ENCODE results near the gene HECW1. TPM values are rescaled to one million over a fixed set of nuclear protein-coding genes. Genes with fewer than 3 reads are reported as not detected.

The HECW1 gene
- total and polyA plus RNA-seq, 2 of the 13 experiments (the other 11 are each of a cell fraction or from before 2014, with no cell fraction given), result not detected

DNA sequence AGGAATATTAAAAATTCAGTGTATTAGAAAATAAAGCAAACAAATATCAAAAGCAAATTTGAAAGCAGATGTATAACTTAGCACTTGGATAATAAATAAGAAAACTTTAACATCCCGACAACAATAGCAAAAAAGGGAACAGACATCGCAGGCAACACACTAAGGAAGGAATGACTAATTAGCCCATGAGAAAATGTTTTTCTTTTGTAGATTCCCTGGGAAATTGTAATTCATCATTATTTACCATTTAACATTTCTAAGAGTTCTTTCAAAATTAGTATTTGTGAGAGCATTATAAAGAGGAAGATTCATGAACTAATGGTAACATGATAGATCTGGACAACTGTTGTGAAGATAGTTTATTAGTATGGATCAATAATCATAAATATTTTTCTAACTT, 364.4 kb downstream of the HECW1 start:
- Histone ChIP-seq H3K4me2 (ENCODE audit: low read depth, low read length) (no peak overlapping the region), H3K4me1 (ENCODE audit: insufficient read depth, low read length) (peaks cover 2% of the 10 kb centered on the region), H3K36me3 (replicated peaks in 1 of 2; ENCODE audit: control insufficient read depth in 1 of 2, insufficient read depth in 2 of 2, low read length in 2 of 2) (no peaks in the 10 kb centered on the region), H3K9ac (ENCODE audit: insufficient read depth, low read depth, low read length) (no peak overlapping the region), H3K9me3 (ENCODE audit: low read length) (no peaks in the 10 kb centered on the region), H2AFZ (ENCODE audit: low read length) (no peak overlapping the region), H3K27ac (ENCODE audit: extremely low read length, insufficient read depth, low read length) (no peak overlapping the region), H3K4me3 (replicated peaks in 1 of 3; ENCODE audit: insufficient read depth in 1 of 3, low read depth in 2 of 3, low read length in 3 of 3) (no peak overlapping the region), H3K27me3 (ENCODE audit: control insufficient read depth in 1 of 2, insufficient read depth in 2 of 2, low read length in 2 of 2) (no peaks in the 10 kb centered on the region), H4K20me1 (ENCODE audit: insufficient read depth, low read length) (no peaks in the 10 kb centered on the region), H3K79me2 (ENCODE audit: insufficient read depth, low read length) (no peaks in the 10 kb centered on the region)
- BruUV-seq (replicated peaks), result no TSS peak
- ChIA-PET POLR2A (no interaction called here), CTCF (ENCODE audit: low intra/inter-chr PET ratio, low total read pairs) (no interaction called here)
- FAIRE-seq (no peak), DNase-seq (ENCODE audit: low spot score) (no peak), ATAC-seq (no peak)
- in situ Hi-C loops (cut with HindIII; ENCODE audit: extremely low pct_ligation_motif_present, low pct_unique_long_range_greater_than_20kb), result no loop called here
- WGBS (ENCODE audit: low lambda C conversion rate), result 96% methylated on average over 2 of the region's 2 CpGs
- TF ChIP-seq ZNF224 (CRISPR knock-in tag; IDR thresholded peaks at IDR 0.05) (no peak), ARHGAP35 (CRISPR knock-in tag; IDR thresholded peaks at IDR 0.05; ENCODE audit: borderline replicate concordance) (no peak), ZNF891 (CRISPR knock-in tag; IDR thresholded peaks at IDR 0.05) (no peak), NONO (IDR thresholded peaks at IDR 0.05) (no peak), NONO (CRISPR knock-in tag; conservative IDR thresholded peaks at IDR 0.05) (no peak), ATRX (CRISPR knock-in tag; IDR thresholded peaks at IDR 0.05; ENCODE audit: borderline replicate concordance) (no peak), ZNF678 (CRISPR knock-in tag; IDR thresholded peaks at IDR 0.05) (no peak), FOSL2 (CRISPR knock-in tag; IDR thresholded peaks at IDR 0.05) (no peak)
- TF ChIP-seq, protein P1, sequence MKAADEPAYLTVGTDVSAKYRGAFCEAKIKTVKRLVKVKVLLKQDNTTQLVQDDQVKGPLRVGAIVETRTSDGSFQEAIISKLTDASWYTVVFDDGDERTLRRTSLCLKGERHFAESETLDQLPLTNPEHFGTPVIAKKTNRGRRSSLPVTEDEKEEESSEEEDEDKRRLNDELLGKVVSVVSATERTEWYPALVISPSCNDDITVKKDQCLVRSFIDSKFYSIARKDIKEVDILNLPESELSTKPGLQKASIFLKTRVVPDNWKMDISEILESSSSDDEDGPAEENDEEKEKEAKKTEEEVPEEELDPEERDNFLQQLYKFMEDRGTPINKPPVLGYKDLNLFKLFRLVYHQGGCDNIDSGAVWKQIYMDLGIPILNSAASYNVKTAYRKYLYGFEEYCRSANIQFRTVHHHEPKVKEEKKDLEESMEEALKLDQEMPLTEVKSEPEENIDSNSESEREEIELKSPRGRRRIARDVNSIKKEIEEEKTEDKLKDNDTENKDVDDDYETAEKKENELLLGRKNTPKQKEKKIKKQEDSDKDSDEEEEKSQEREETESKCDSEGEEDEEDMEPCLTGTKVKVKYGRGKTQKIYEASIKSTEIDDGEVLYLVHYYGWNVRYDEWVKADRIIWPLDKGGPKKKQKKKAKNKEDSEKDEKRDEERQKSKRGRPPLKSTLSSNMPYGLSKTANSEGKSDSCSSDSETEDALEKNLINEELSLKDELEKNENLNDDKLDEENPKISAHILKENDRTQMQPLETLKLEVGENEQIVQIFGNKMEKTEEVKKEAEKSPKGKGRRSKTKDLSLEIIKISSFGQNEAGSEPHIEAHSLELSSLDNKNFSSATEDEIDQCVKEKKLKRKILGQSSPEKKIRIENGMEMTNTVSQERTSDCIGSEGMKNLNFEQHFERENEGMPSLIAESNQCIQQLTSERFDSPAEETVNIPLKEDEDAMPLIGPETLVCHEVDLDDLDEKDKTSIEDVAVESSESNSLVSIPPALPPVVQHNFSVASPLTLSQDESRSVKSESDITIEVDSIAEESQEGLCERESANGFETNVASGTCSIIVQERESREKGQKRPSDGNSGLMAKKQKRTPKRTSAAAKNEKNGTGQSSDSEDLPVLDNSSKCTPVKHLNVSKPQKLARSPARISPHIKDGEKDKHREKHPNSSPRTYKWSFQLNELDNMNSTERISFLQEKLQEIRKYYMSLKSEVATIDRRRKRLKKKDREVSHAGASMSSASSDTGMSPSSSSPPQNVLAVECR (CRISPR knock-in tag; IDR thresholded peaks at IDR 0.05; ENCODE audit: borderline replicate concordance), result no peak
- intact Hi-C loops (cut with micrococcal nuclease; ENCODE audit: unreplicated experiment), result no loop called here

All from HepG2 (cell line).